Loucy (cell line): ENCODE data around the gene MYO7B.

ENCODE experiments used
- H2AFZ ChIP-seq: fragments of 200-600 bp; sonication (generic); 2 replicates; pipeline ENCODE4 v1.6.0; 2016; ENCODE audit warnings: antibody characterized with exemption, mild to moderate bottlenecking, low read length, moderate library complexity
- H3F3A ChIP-seq: fragments of 200-600 bp; 2 replicates; pipeline ENCODE4 v1.6.0; 2016; ENCODE audit warnings: antibody characterized with exemption, low read depth, mild to moderate bottlenecking
- H3K27me3 ChIP-seq: fragments of 200-600 bp; sonication (generic); 2 replicates; pipeline ENCODE4 v1.6.1; 2014; ENCODE audit warnings: low read length, mild to moderate bottlenecking; ENCODE audit not compliant: insufficient read depth, poor library complexity, severe bottlenecking
- H3K36me3 ChIP-seq: fragments of 200-600 bp; sonication (generic); 2 replicates; pipeline ENCODE4 v1.6.1; 2016; ENCODE audit warnings: low read length; ENCODE audit not compliant: insufficient read depth
- H3K4me1 ChIP-seq: fragments of 200-600 bp; sonication (generic); 2 replicates; pipeline ENCODE4 v1.5.1; 2014; ENCODE audit warnings: low read length, mild to moderate bottlenecking; ENCODE audit not compliant: insufficient read depth, poor library complexity, severe bottlenecking
- H3K4me2 ChIP-seq: fragments of 200-600 bp; sonication (generic); 2 replicates; pipeline ENCODE4 v1.6.0; 2014; ENCODE audit warnings: antibody characterized with exemption, low read length, low read depth, mild to moderate bottlenecking; ENCODE audit not compliant: poor library complexity, severe bottlenecking
- H3K4me3 ChIP-seq: fragments of 200-600 bp; sonication (generic); 2 replicates; pipeline ENCODE4 v1.5.1; 2014; ENCODE audit warnings: low read length, mild to moderate bottlenecking, mixed read lengths; ENCODE audit not compliant: poor library complexity, severe bottlenecking
- H3K79me2 ChIP-seq: fragments of 200-600 bp; sonication (generic); 2 replicates; pipeline ENCODE4 v1.6.1; 2014; ENCODE audit warnings: low read length; ENCODE audit not compliant: insufficient read depth
- H3K9ac ChIP-seq: fragments of 200-600 bp; sonication (generic); 2 replicates; pipeline ENCODE4 v1.6.0; 2014; ENCODE audit warnings: mild to moderate bottlenecking, low read depth, low read length, moderate library complexity; ENCODE audit not compliant: poor library complexity, severe bottlenecking
- H3K9me2 ChIP-seq: fragments of 200-600 bp; sonication (generic); replicated peaks from 2 replicates; pipeline ENCODE4 v1.6.1; 2016; ENCODE audit warnings: low read depth, low read length, mixed read lengths
- H3K9me3 ChIP-seq: fragments of 200-600 bp; sonication (generic); 2 replicates; pipeline ENCODE4 v1.6.1; 2014; ENCODE audit warnings: mild to moderate bottlenecking, antibody characterized with exemption, low read length, low read depth; ENCODE audit not compliant: insufficient read depth
- H4K20me1 ChIP-seq: fragments of 200-600 bp; sonication (generic); 2 replicates; pipeline ENCODE4 v1.6.0; 2014; ENCODE audit warnings: antibody characterized with exemption, low read length, mild to moderate bottlenecking; ENCODE audit not compliant: insufficient read depth, poor library complexity, severe bottlenecking
- CTCF ChIP-seq: fragments of 200-600 bp; sonication (generic); conservative IDR thresholded peaks from 2 replicates; pipeline ENCODE4 v1.5.1; 2014; ENCODE audit warnings: mild to moderate bottlenecking, antibody characterized with exemption, low read length
- EZH2phosphoT487 ChIP-seq: fragments of 200-600 bp; IDR thresholded peaks from 2 replicates; pipeline ENCODE4 v1.6.1; 2018; ENCODE audit warnings: antibody characterized with exemption, mild to moderate bottlenecking, moderate library complexity, borderline replicate concordance

MYO7B gene

GRCh38 chr2:127650785-127651380 lies 115.4 kb downstream of the MYO7B start:
- no peak for TF ChIP-seq CTCF
- TF ChIP-seq EZH2phosphoT487 = no peak
- no peak overlapping the region for H3K4me2 ChIP-seq

GRCh38 chr2:127651381-127651809 lies 115.9 kb downstream of the MYO7B start:
- no peaks in the 10 kb centered on the region for H3K9me2 ChIP-seq
- no peak overlapping the region for H3K9ac ChIP-seq
- no peaks in the 10 kb centered on the region for H3K27me3 ChIP-seq
- no peaks in the 10 kb centered on the region for H3F3A ChIP-seq
- H3K36me3 ChIP-seq = no peaks in the 10 kb centered on the region
- TF ChIP-seq CTCF (no peak), EZH2phosphoT487 (no peak)
- H3K4me3 ChIP-seq = no peak overlapping the region
- no peaks in the 10 kb centered on the region for H3K79me2 ChIP-seq
- no peak overlapping the region for H3K4me2 ChIP-seq
- no peak overlapping the region for H2AFZ ChIP-seq
- H3K4me1 ChIP-seq = peaks cover 20% of the 10 kb centered on the region
- no peaks in the 10 kb centered on the region for H3K9me3 ChIP-seq
- H4K20me1 ChIP-seq = no peaks in the 10 kb centered on the region

More at GRCh38 chr2:127650785-127651380, 115.4 kb downstream of the MYO7B start:
- no peaks in the 10 kb centered on the region for H3K9me2 ChIP-seq
- H3K4me1 ChIP-seq = peaks cover 21% of the 10 kb centered on the region
- no peaks in the 10 kb centered on the region for H3F3A ChIP-seq
- no peaks in the 10 kb centered on the region for H3K27me3 ChIP-seq
- H2AFZ ChIP-seq = no peak overlapping the region
- H3K9me3 ChIP-seq = no peaks in the 10 kb centered on the region
- H3K36me3 ChIP-seq = no peaks in the 10 kb centered on the region
- no peaks in the 10 kb centered on the region for H4K20me1 ChIP-seq
- no peak overlapping the region for H3K4me3 ChIP-seq
- no peak overlapping the region for H3K9ac ChIP-seq
- no peaks in the 10 kb centered on the region for H3K79me2 ChIP-seq

- H4K20me1 ChIP-seq = no peaks in the 10 kb centered on the region
- no peak overlapping the region for H3K4me2 ChIP-seq
- no peaks in the 10 kb centered on the region for H3K36me3 ChIP-seq
- H3K9me2 ChIP-seq = no peaks in the 10 kb centered on the region
- no peak overlapping the region for H3K9ac ChIP-seq
- no peaks in the 10 kb centered on the region for H3K79me2 ChIP-seq
- H3K4me1 ChIP-seq = peaks cover 13% of the 10 kb centered on the region
- H3K9me3 ChIP-seq = no peaks in the 10 kb centered on the region
- TF ChIP-seq CTCF = no peak
- TF ChIP-seq EZH2phosphoT487 = no peak
- H3F3A ChIP-seq = no peaks in the 10 kb centered on the region
- H2AFZ ChIP-seq = peak overlapping the region; percentile 39; the same call in 1 of the 2 replicates
- no peak overlapping the region for H3K4me3 ChIP-seq
- H3K27me3 ChIP-seq = no peaks in the 10 kb centered on the region
Measured at GRCh38 chr2:127651971-127652550, 116.6 kb downstream of the MYO7B start.
